GM12878 (cell line): ENCODE results near the gene SNRPA. TPM values are rescaled to one million over a fixed set of nuclear protein-coding genes. Genes with fewer than 3 reads are reported as not detected.
"Not testable (repeated sequence)": the region's sequence is repeated elsewhere in the genome, so short reads cannot be mapped to it uniquely, and the experiment has no call there.

ENCODE experiments used
- ATAC-seq: fragments of 200-7000 bp; cut with Tn5 transposase; 3 replicates; pipeline ENCODE4 v1.9.1; 2020; ENCODE audit warnings: mild to moderate bottlenecking, moderate library complexity
- BruUV-seq: library from RNA; stranded (reverse); fragments of 400-500 nt; replicated peaks from 2 replicates; lab custom pipeline; 2021; lab: Mats Ljungman, UMichigan
- CTCF ChIA-PET: fragments of 300-600 bp; sonication (Branson Sonifier 250); formaldehyde crosslinking; extraction: SDS; loops from one replicate; lab custom pipeline; 2021; ENCODE audit warnings: inconsistent platforms; lab: Yijun Ruan, JAX
- POLR2A ChIA-PET: fragments of 350-600 bp; formaldehyde crosslinking; extraction: SDS; loops from one replicate; lab custom pipeline; 2021; ENCODE audit warnings: inconsistent platforms; lab: Charles Lee
- RAD21 ChIA-PET: fragments of 300-600 bp; sonication (Branson Sonifier 250); formaldehyde crosslinking; loops from one replicate; lab custom pipeline; 2023; ENCODE audit warnings: antibody characterized with exemption; ENCODE audit not compliant: unreplicated experiment; lab: Charles Lee
- SMC1A ChIA-PET: fragments of 300-600 bp; sonication (Branson Sonifier 250); formaldehyde crosslinking; loops from one replicate; lab custom pipeline; 2023; ENCODE audit not compliant: unreplicated experiment, uncharacterized antibody; lab: Charles Lee
- DNase-seq: peaks from one replicate; pipeline ENCODE4 v3.0.0-alpha.2; 2011; ENCODE audit warnings: low read depth, low spot score
- FAIRE-seq: peaks from 3 replicates; lab custom pipeline; 2011; peaks lifted over from hg19 to GRCh38; lab: Jason Lieb, UNC
- H2AFZ ChIP-seq: 2 replicates; pipeline ENCODE4 v1.6.0; 2011; ENCODE audit warnings: low read depth, low read length, control low read depth; ENCODE audit not compliant: control insufficient read depth
- H3K27ac ChIP-seq: 2 replicates; pipeline ENCODE4 v1.5.1; 2011; ENCODE audit warnings: control low read depth; ENCODE audit not compliant: control insufficient read depth, insufficient read depth
- H3K27me3 ChIP-seq, 2 experiments: replicated peaks in 1 of 2; 2 replicates each; pipeline versions ENCODE4 v1.6.0 to v1.6.1; 2011; ENCODE audit warnings: low read length in 1 of 2; ENCODE audit not compliant: control insufficient read depth in 2 of 2, insufficient read depth in 2 of 2
- H3K36me3 ChIP-seq, 2 experiments: 2 replicates each; pipeline ENCODE4 v1.5.1; 2011; ENCODE audit warnings: low read length in 1 of 2; ENCODE audit not compliant: control insufficient read depth in 2 of 2, insufficient read depth in 2 of 2
- H3K4me1 ChIP-seq: 2 replicates; pipeline ENCODE4 v1.6.1; 2011; ENCODE audit warnings: mild to moderate bottlenecking, low read length, moderate library complexity, mixed read lengths; ENCODE audit not compliant: control insufficient read depth, insufficient read depth
- H3K4me2 ChIP-seq: 2 replicates; pipeline ENCODE4 v1.6.0; 2011; ENCODE audit warnings: control low read depth; ENCODE audit not compliant: control insufficient read depth, insufficient read depth
- H3K4me3 ChIP-seq: fragments of 200-600 bp; sonication (generic); 2 replicates; pipeline ENCODE4 v1.5.1; 2016
- H3K79me2 ChIP-seq: 2 replicates; pipeline ENCODE4 v1.6.0; 2011; ENCODE audit warnings: low read length; ENCODE audit not compliant: control insufficient read depth, insufficient read depth
- H3K9ac ChIP-seq: 2 replicates; pipeline ENCODE4 v1.8.0; 2011; ENCODE audit warnings: low read length, control low read depth, mixed read lengths; ENCODE audit not compliant: control insufficient read depth, insufficient read depth
- H3K9me3 ChIP-seq: replicated peaks from 3 replicates; pipeline ENCODE4 v1.5.1; 2011; ENCODE audit warnings: mild to moderate bottlenecking, low read length; ENCODE audit not compliant: control insufficient read depth, insufficient read depth
- H4K20me1 ChIP-seq: 2 replicates; pipeline ENCODE4 v1.6.0; 2011; ENCODE audit not compliant: control insufficient read depth, insufficient read depth
- CREM ChIP-seq: IDR thresholded peaks from 2 replicates; pipeline ENCODE4 v1.6.1; 2014; ENCODE audit warnings: antibody characterized with exemption, low read depth
- MYB ChIP-seq: fragments of 150-350 bp; IDR thresholded peaks from 2 replicates; pipeline ENCODE4 v1.6.1; 2014; ENCODE audit warnings: mild to moderate bottlenecking, low read depth, low read length, borderline replicate concordance
- WGBS: methylation state at CpG from one replicate; pipeline ENCODE4 v1.1.6; 2016; ENCODE audit warnings: low lambda C conversion rate; ENCODE audit not compliant: insufficient replicate concordance, insufficient coverage; ENCODE audit errors: missing lambda C conversion rate; 5-methylcytosine and 5-hydroxymethylcytosine counted together
- in situ Hi-C: fragments of 300-500 bp; cut with MboI; formaldehyde crosslinking; loops from 9 replicates; pipeline ENCODE4 v1.14.3; 2018; ENCODE audit warnings: mixed read lengths
- intact Hi-C: fragments of 100-400 bp; cut with micrococcal nuclease; formaldehyde crosslinking; loops from one replicate; pipeline ENCODE4 v1.14.2; 2022; ENCODE audit not compliant: unreplicated experiment
- polyA plus RNA-seq, 11 experiments: library from polyadenylated mRNA; depleted of rRNA in 4 of 11; unstranded in 6 of 11; stranded (reverse) in 5 of 11; fragments of >200 nt; fragmentation: Nextera tagmentation in 4 of 11; fragmentation: Illumina TruSeq in 1 of 11; extraction: Ambion mirVana in 4 of 11; extraction: Trizol in 1 of 11; gene quantifications; 1 replicate in 1 of 11; 2 replicates in 10 of 11; pipeline versions ENCODE4 v1.2.1 to v1.2.3, GENCODE V29; 2011 to 2016; ENCODE audit warnings: inconsistent platforms in 2 of 11, missing spikeins in 2 of 11, low read depth in 1 of 11
- total RNA-seq, 4 experiments: library from RNA; depleted of rRNA in 3 of 4; stranded (reverse); fragments of >200 nt in 3 of 4; fragmentation: Illumina TruSeq in 1 of 4; extraction: Trizol in 1 of 4; gene quantifications; 2 replicates each; pipeline versions ENCODE4 v1.2.1 to v1.2.3, GENCODE V29; 2013 to 2021

Gene SNRPA
- total and polyA plus RNA-seq, 10 of the 15 experiments (the other 5 are each of a cell fraction or from before 2014, with no cell fraction given): 14.8 to 299 (median 202) TPM

GRCh38 chr19:40810160-40810559 is 59.2 kb downstream of the SNRPA start (continued):
- no peak for TF ChIP-seq MYB
- TF ChIP-seq CREM: no peak

GRCh38 chr19:40810649-40811408 is 59.8 kb downstream of the SNRPA start:
- BruUV-seq, DNase-seq, H3K9me3 ChIP-seq, H3K9ac ChIP-seq, POLR2A ChIA-PET, H3K79me2 ChIP-seq, H3K4me1 ChIP-seq, H3K27me3 ChIP-seq, H3K27ac ChIP-seq, intact Hi-C loops, H4K20me1 ChIP-seq: not testable (repeated sequence)
- Histone ChIP-seq H3K36me3 (peaks cover 7 to 16% of the 10 kb centered on the region in 2 experiments; a peak in 3 of 4 replicates), H3K4me3 (peak overlapping the region; percentile 47; the same call in 1 of the 2 replicates), H3K4me2 (peak overlapping the region; percentile 71), H2AFZ (peak overlapping the region; percentile 63)
- CTCF ChIA-PET: interaction anchor here (0.7 to 1.4 kb wide), 3 partner anchors 10 to 153 kb away, joined by 3 to 4 read pairs (median 3); no protein-coding TSS in a partner anchor
- in situ Hi-C loops: loop anchor here (5.0 kb wide), 1 partner anchor 321 kb away; no protein-coding TSS in a partner anchor
- ATAC-seq (peak; percentile 83), FAIRE-seq (peak; percentile 85)
- SMC1A ChIA-PET: interaction anchor here (1.2 kb wide), 1 partner anchor 148 kb away, joined by 5 read pairs; no protein-coding TSS in a partner anchor
- RAD21 ChIA-PET: interaction anchor here (1.1 kb wide), 1 partner anchor 60 kb away, joined by 3 read pairs; the partner anchor contains the start of genes ACTMAP and SNRPA
- WGBS: 22% methylated on average over 65 of the region's 65 CpGs
